Osteocyte (in vitro differentiated cells): ENCODE data around the gene MYH10. TPM values are rescaled to one million over a fixed set of nuclear protein-coding genes. Genes with fewer than 3 reads are reported as not detected.

Experiments used
- DNase-seq: peaks from one replicate; pipeline ENCODE4 v3.0.0; 2021; ENCODE audit warnings: mixed read lengths; ENCODE audit not compliant: unreplicated experiment; ENCODE audit errors: extremely low spot score
- H3K27ac Mint-ChIP-seq: one replicate; pipeline ENCODE4 v1.8.0; 2021; ENCODE audit warnings: mild to moderate bottlenecking, mixed read lengths; ENCODE audit not compliant: unreplicated experiment
- H3K27me3 Mint-ChIP-seq: one replicate; pipeline ENCODE4 v1.8.0; 2021; ENCODE audit warnings: mixed read lengths; ENCODE audit not compliant: unreplicated experiment
- H3K36me3 Mint-ChIP-seq: one replicate; pipeline ENCODE4 v1.8.0; 2021; ENCODE audit warnings: mixed read lengths; ENCODE audit not compliant: unreplicated experiment
- H3K4me1 Mint-ChIP-seq: one replicate; pipeline ENCODE4 v1.8.0; 2021; ENCODE audit warnings: mixed read lengths; ENCODE audit not compliant: unreplicated experiment
- H3K4me3 Mint-ChIP-seq: one replicate; pipeline ENCODE4 v1.8.0; 2021; ENCODE audit warnings: mild to moderate bottlenecking, moderate library complexity, mixed read lengths; ENCODE audit not compliant: unreplicated experiment
- H3K9me3 Mint-ChIP-seq: one replicate; pipeline ENCODE4 v1.8.0; 2021; ENCODE audit warnings: mixed read lengths; ENCODE audit not compliant: unreplicated experiment
- CTCF ChIP-seq: fragments of 200-600 bp; sonication (generic); IDR thresholded peaks from 2 replicates; pipeline ENCODE4 v1.5.0; 2021; ENCODE audit warnings: antibody characterized with exemption, mild to moderate bottlenecking, moderate library complexity
- total RNA-seq: library from RNA; stranded (reverse); gene quantifications from 2 replicates; pipeline ENCODE4 v1.2.1, GENCODE V29; 2021

Gene MYH10
- total RNA-seq, 1 donor from 2014 or later, result 110 TPM

DNA sequence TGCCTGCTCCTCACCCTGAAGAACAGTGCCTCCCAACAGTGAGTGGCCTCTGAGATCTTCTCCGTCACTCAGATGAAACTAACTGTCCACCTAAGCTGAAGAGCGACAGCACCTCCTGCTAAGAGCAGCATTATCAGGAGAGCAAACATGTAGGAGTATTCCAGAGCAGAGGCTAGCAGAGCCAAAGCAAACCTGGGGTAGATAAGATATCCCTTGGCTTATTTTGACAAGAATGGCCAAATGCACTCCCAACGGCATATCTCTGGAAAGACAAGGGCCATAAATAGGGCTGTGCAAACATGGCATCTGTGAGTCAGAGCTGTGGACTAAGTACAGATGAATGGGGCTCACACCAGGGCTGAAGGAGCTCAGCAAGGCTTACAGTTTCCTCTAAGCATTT is 98.5 kb downstream of the MYH10 start:
- TF ChIP-seq CTCF, result no peak
- no peak overlapping the region for H3K4me3 Mint-ChIP-seq
- no peaks in the 10 kb centered on the region for H3K4me1 Mint-ChIP-seq
- no peaks in the 10 kb centered on the region for H3K9me3 Mint-ChIP-seq
- H3K27ac Mint-ChIP-seq, result no peak overlapping the region
- peaks cover 15% of the 10 kb centered on the region for H3K36me3 Mint-ChIP-seq
- H3K27me3 Mint-ChIP-seq, result no peaks in the 10 kb centered on the region
- no peak for DNase-seq

GRCh38 chr17:8522577-8522976 is 107.9 kb downstream of the MYH10 start:
- H3K9me3 Mint-ChIP-seq, result no peaks in the 10 kb centered on the region
- no peak overlapping the region for H3K27ac Mint-ChIP-seq
- no peaks in the 10 kb centered on the region for H3K27me3 Mint-ChIP-seq
- no peaks in the 10 kb centered on the region for H3K4me1 Mint-ChIP-seq
- no peak for TF ChIP-seq CTCF
- H3K36me3 Mint-ChIP-seq, result peaks cover 30% of the 10 kb centered on the region
- H3K4me3 Mint-ChIP-seq, result no peak overlapping the region
- DNase-seq, result no peak

GRCh38 chr17:8520981-8521380 is 109.5 kb downstream of the MYH10 start:
- peaks cover 31% of the 10 kb centered on the region for H3K36me3 Mint-ChIP-seq
- no peaks in the 10 kb centered on the region for H3K27me3 Mint-ChIP-seq
- no peak for TF ChIP-seq CTCF
- H3K4me3 Mint-ChIP-seq, result no peak overlapping the region
- H3K9me3 Mint-ChIP-seq, result no peaks in the 10 kb centered on the region
- DNase-seq, result no peak
- no peak overlapping the region for H3K27ac Mint-ChIP-seq
- no peaks in the 10 kb centered on the region for H3K4me1 Mint-ChIP-seq

DNA sequence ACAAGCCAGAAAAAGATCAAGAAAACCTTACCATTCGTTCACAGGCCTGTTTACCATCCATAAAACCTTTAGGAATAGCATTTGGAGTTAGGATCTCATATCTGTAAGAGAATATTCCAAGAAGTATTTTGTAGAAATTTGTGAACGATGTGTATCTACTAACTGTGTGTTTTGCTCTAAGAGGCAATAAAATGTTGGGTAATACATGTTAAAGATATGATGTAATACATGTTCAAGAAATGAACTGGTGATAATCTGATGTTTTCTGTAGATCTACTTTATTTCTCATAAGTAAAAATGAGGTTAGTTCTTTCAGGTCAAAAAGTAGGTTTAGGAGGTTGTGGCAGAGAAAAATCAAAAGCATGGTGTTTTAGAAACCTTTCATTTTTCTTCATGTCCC is 111.7 kb downstream of the MYH10 start:
- no peaks in the 10 kb centered on the region for H3K9me3 Mint-ChIP-seq
- no peak overlapping the region for H3K27ac Mint-ChIP-seq
- H3K27me3 Mint-ChIP-seq, result no peaks in the 10 kb centered on the region
- no peaks in the 10 kb centered on the region for H3K4me1 Mint-ChIP-seq
- no peak overlapping the region for H3K4me3 Mint-ChIP-seq
- peaks cover 45% of the 10 kb centered on the region for H3K36me3 Mint-ChIP-seq
- no peak for DNase-seq
- no peak for TF ChIP-seq CTCF

DNA sequence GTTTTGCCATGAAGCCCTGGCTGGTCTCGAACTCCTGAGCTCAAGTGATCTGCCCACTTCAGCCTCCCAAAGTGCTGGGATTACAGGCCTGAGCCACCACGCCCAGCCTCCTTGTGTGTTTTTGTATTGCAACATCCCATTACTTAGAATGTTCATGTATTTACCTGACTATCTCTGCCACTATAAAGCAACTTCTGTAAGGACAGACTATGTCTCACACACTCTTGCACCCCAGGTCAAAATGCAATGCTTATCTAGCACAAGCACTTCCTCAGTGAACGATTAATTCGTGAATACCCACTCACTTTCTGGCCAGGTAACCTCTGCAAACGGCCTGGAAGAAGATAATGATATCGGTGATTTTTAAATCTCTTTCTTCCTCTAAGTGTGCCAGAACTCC is 112.2 kb downstream of the MYH10 start:
- no peaks in the 10 kb centered on the region for H3K9me3 Mint-ChIP-seq
- no peaks in the 10 kb centered on the region for H3K4me1 Mint-ChIP-seq

More for the DNA sequence above, 112.2 kb downstream of the MYH10 start:
- Mint-ChIP-seq H3K27ac (no peak overlapping the region), H3K4me3 (no peak overlapping the region), H3K27me3 (no peaks in the 10 kb centered on the region), H3K36me3 (peaks cover 49% of the 10 kb centered on the region)
- DNase-seq, result no peak
- no peak for TF ChIP-seq CTCF
